GM11168 (cell line): ENCODE results near the gene CCL21.
"Not testable (repeated sequence)": the region's sequence is repeated elsewhere in the genome, so short reads cannot be mapped to it uniquely, and the experiment has no call there.

Experiments used
- in situ Hi-C: fragments of 300-500 bp; cut with MboI; formaldehyde crosslinking; loops from one replicate; pipeline ENCODE4 v1.12.0; 2022; ENCODE audit warnings: low sequenced_read_pairs; ENCODE audit not compliant: unreplicated experiment

CCL21 gene

GRCh38 chr9:34710023-34710422 is at the start of gene CCL21:
Gene CCL21 (minus strand): TSS chr9:34710136. CDS start chr9:34710066, 70 bp downstream.
- in situ Hi-C loops: no loop called here

GRCh38 chr9:34759432-34760134 is 49.6 kb upstream of the CCL21 start:
- in situ Hi-C loops: no loop called here

- in situ Hi-C loops: not testable (repeated sequence)
Measured at GRCh38 chr9:34750320-34750719, 40.4 kb upstream of the CCL21 start.

- in situ Hi-C loops: no loop called here
Measured at GRCh38 chr9:34746526-34746925, 36.6 kb upstream of the CCL21 start.

GRCh38 chr9:34744295-34745221 is 34.6 kb upstream of the CCL21 start:
- in situ Hi-C loops: no loop called here

GRCh38 chr9:34742710-34743109 is 32.8 kb upstream of the CCL21 start:
- in situ Hi-C loops: no loop called here

- in situ Hi-C loops: no loop called here
Measured at GRCh38 chr9:34741628-34742027, 31.7 kb upstream of the CCL21 start.

- in situ Hi-C loops: not testable (repeated sequence)
Measured at GRCh38 chr9:34740176-34740575, 30.2 kb upstream of the CCL21 start.

- in situ Hi-C loops: no loop called here
Measured at GRCh38 chr9:34737677-34738260, 27.8 kb upstream of the CCL21 start.

- in situ Hi-C loops: no loop called here
Measured at GRCh38 chr9:34734720-34735119, 24.8 kb upstream of the CCL21 start.

- in situ Hi-C loops: no loop called here
Measured at GRCh38 chr9:34732886-34733285, 22.9 kb upstream of the CCL21 start.

GRCh38 chr9:34732478-34732877 is 22.5 kb upstream of the CCL21 start:
- in situ Hi-C loops: no loop called here

GRCh38 chr9:34723141-34723540 is 13.2 kb upstream of the CCL21 start:
- in situ Hi-C loops: no loop called here

GRCh38 chr9:34719769-34720025 is 9.8 kb upstream of the CCL21 start:
- in situ Hi-C loops: not testable (repeated sequence)

GRCh38 chr9:34719021-34719768 is 9.3 kb upstream of the CCL21 start:
- in situ Hi-C loops: no loop called here

- in situ Hi-C loops: no loop called here
Measured at GRCh38 chr9:34717996-34718614, 8.2 kb upstream of the CCL21 start.

GRCh38 chr9:34716711-34717110 is 6.8 kb upstream of the CCL21 start:
- in situ Hi-C loops: no loop called here

- in situ Hi-C loops: no loop called here
Measured at GRCh38 chr9:34715639-34716215, 5.8 kb upstream of the CCL21 start.

- in situ Hi-C loops: no loop called here
Measured at GRCh38 chr9:34714007-34714406, 4.1 kb upstream of the CCL21 start.

GRCh38 chr9:34712140-34712539 is 2.2 kb upstream of the CCL21 start:
- in situ Hi-C loops: no loop called here
